GM19238 (cell line): ENCODE data around the gene DONSON.
"Not testable (repeated sequence)": the region's sequence is repeated elsewhere in the genome, so short reads cannot be mapped to it uniquely, and the experiment has no call there.

ENCODE experiments used
- DNase-seq: peaks from one replicate; pipeline ENCODE4 v3.0.0; 2011; ENCODE audit warnings: low spot score; ENCODE audit not compliant: insufficient read length

Gene DONSON

GRCh38 chr21:33588485-33589335 is at the start of gene DONSON:
TSS of gene DONSON (minus strand) at chr21:33588684. CDS start at chr21:33588641, 43 bp downstream.
- peak; percentile 94 for DNase-seq

- no peak for DNase-seq
These were observed 45.8 kb upstream of the DONSON start for GRCh38 chr21:33634254-33634653.

- not testable (repeated sequence) for DNase-seq
These were observed 37.7 kb upstream of the DONSON start for GRCh38 chr21:33626151-33626550.

GRCh38 chr21:33622253-33622652 is 33.8 kb upstream of the DONSON start:
- DNase-seq, result no peak

- no peak for DNase-seq
These were observed 31.2 kb upstream of the DONSON start for GRCh38 chr21:33619726-33620125.

- DNase-seq, result no peak
These were observed 29.9 kb upstream of the DONSON start for GRCh38 chr21:33618407-33618806.

GRCh38 chr21:33617565-33617964 is 29.1 kb upstream of the DONSON start:
- DNase-seq, result not testable (repeated sequence)

- no peak for DNase-seq
These were observed 22.7 kb upstream of the DONSON start for GRCh38 chr21:33611006-33611744.

- DNase-seq, result no peak
These were observed 20.1 kb upstream of the DONSON start for GRCh38 chr21:33608559-33608958.

GRCh38 chr21:33598051-33598450 is 9.6 kb upstream of the DONSON start:
- no peak for DNase-seq

GRCh38 chr21:33587792-33588484 is 546 bp downstream of the DONSON start:
- peak; percentile 34 for DNase-seq

GRCh38 chr21:33586927-33587326 is 1.6 kb downstream of the DONSON start:
- no peak for DNase-seq

GRCh38 chr21:33584455-33584854 is 4.0 kb downstream of the DONSON start:
- no peak for DNase-seq

GRCh38 chr21:33578959-33579542 is 9.4 kb downstream of the DONSON start:
- no peak for DNase-seq

GRCh38 chr21:33578214-33578613 is 10.3 kb downstream of the DONSON start:
- no peak for DNase-seq

GRCh38 chr21:33576741-33577141 is 11.7 kb downstream of the DONSON start:
- DNase-seq, result not testable (repeated sequence)

GRCh38 chr21:33572350-33572749 is 16.1 kb downstream of the DONSON start:
- DNase-seq, result no peak

- DNase-seq, result no peak
These were observed 18.5 kb downstream of the DONSON start for GRCh38 chr21:33569991-33570390.

- no peak for DNase-seq
These were observed 20.0 kb downstream of the DONSON start for GRCh38 chr21:33568448-33568847.

- no peak for DNase-seq
These were observed 20.6 kb downstream of the DONSON start for GRCh38 chr21:33567914-33568313.

GRCh38 chr21:33566514-33566913 is 22.0 kb downstream of the DONSON start:
- DNase-seq, result no peak

GRCh38 chr21:33562389-33562788 is 26.1 kb downstream of the DONSON start:
- DNase-seq, result no peak
